Ovary (tissue), 3 donors: ENCODE measurements around the gene SH3GL3.

Source experiments
- CTCF ChIP-seq, 3 donors: fragments of 450-650 bp in 2 of 3; fragments of 200-600 bp in 1 of 3; IDR thresholded peaks; one replicate each; pipeline versions ENCODE4 v1.5.1 to v1.8.0; 2016 to 2022; ENCODE audit warnings: antibody characterized with exemption in 3 of 3, mild to moderate bottlenecking in 1 of 3
- POLR2A ChIP-seq: fragments of 450-650 bp; IDR thresholded peaks from one replicate; pipeline ENCODE4 v1.6.1; 2017; ENCODE audit warnings: antibody characterized with exemption, mild to moderate bottlenecking, moderate library complexity
- donor health status: DM: no; HTN: no; CAD: no.

GRCh38 chr15:83457149-83457548 lies 10.0 kb downstream of the SH3GL3 start:
- TF ChIP-seq CTCF (IDR thresholded peaks at IDR 0.05) (no peak), POLR2A (no peak)
